Activated CD8-positive, alpha-beta memory T cell treated with anti-CD3 and anti-CD28 coated beads for 24 hours (primary cell): ENCODE measurements around the gene ANKRD44.
"Not testable (repeated sequence)": the region's sequence is repeated elsewhere in the genome, so short reads cannot be mapped to it uniquely, and the experiment has no call there.

ENCODE experiments used
- DNase-seq: peaks from one replicate; pipeline ENCODE4 v3.0.0-alpha.2; 2020

ANKRD44 gene

DNA sequence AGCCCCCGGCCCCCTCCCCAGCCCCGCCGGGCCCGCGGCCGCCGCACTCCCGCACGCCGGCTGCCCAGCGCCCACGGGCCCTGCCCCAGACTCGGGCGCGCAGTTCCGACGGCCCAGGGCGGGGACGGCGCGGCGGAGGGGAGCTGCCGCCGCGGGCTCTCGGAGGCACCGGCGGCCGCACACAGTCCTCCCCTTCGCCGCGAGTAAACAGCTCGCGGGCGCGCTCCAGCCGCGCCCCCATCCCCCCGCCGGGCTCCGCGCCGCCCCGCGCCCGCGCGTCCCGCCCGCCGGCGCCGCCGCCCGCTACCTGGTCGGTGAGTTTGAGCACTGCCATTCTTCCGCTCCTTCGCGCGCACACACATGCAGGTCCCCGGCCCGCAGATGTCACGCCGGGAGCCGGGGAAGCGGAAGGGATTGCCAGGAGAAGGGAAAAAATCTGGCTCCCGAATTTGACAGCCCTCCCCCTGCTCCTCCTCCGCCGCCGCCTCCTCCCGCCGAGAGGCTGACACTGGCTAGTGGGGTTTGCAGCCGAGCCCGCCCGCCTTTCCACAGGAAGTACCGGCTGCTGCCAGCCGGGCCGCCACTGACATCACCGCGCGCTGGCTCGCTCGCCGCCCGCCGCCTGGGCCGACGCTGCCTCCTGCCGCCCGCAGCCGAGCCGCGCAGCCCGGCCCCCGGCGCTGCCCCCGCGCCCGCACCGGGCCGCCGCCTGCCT is at the start of gene ANKRD44:
Gene ANKRD44 (minus strand): TSS at position 510 of the 715 bp plus-strand sequence. CDS start 176 bp downstream, at position 334.
- peak; percentile 94 for DNase-seq

DNA sequence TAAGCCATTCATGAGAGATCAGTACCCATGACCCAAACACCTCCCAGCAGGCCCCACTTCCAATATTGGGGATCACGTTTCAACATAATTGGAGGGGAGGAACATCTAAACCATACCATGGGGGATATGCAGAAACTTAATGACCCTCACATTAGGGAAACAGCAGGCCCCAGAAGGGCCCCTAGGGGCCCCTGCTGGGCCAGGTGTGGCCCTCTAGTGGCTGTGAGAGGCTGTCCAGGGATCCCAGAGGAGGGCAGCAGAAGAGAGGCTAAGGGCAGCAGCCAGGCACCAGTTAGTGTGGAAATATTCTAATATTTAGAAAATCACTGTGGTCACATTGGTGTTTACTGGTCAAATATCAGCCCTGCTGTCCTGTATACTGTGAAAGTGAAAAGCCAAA is 49.3 kb upstream of the ANKRD44 start:
- DNase-seq, result no peak

DNA sequence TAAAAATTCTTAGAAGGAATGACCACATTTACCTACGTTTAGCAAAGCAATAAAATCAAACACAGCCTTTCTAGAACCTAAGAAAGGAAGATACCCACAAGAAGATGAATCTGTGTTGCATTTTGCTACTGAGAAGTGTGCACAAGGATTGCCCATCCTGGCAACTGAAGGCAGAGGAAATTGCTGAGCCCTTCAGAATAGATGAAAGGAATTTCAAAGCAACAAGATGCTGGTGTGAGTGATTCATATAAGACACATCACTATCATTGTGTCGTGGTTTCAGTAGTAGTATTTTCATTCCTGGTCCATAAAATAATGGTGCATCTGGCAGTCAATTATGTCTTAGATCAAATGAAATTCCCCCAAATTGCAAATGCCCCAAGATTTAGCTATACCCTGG is 48.4 kb upstream of the ANKRD44 start:
- no peak for DNase-seq

- DNase-seq, result no peak
Measured at GRCh38 chr2:197357986-197358385, 47.4 kb upstream of the ANKRD44 start.

GRCh38 chr2:197356136-197356535 is 45.6 kb upstream of the ANKRD44 start:
- no peak for DNase-seq

DNA sequence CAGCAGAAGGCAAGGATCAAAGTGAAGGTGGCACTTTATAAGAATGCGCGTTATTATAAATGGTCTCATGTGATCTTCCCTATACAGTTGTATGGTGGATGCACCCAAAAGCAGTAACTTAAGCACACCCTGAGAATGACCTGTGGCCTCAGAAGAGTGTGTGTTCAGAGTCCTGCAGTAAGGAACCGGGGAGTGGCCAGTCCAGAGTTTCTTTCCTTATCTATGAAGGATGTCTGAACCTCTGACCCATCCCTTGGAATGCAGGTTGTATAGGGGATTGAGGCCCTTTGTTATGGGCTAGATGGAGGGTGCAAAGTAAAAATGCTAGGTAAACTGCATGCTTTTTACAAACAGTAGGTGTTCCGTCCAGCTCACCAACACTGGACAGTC is 43.6 kb upstream of the ANKRD44 start:
- DNase-seq, result no peak

DNA sequence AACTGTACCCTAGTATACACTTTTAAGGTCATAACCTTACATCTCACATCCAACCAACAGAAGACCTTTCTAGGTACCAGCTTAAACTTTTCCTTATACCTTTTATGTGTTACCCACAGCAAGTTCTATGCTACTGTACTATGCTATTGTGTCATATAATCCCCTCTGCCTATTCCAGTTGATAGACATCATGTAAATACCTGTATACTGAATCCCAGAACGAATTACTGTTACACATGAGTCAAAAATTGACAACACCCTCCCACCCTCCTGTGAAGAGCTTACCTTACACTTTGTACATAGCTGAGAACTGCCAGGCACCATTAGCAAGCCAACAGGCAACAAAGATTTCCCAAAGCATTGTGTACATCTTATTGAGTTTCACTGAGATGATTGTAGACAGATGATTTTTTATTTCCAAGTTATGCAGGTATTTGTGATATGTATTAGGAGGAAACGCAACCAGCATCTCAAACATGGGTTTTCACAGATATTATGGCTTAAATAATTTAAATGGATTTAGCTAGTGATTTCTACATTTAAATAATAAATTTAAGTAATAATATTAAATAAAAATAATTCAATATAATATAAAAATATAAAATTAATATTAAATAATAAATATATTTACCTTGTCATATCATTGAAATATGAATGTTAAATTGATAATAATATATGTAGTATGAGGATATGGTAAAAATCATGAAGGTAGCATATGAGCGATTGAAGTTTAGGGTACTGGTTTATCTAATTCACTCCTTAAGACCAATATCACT is 43.0 kb upstream of the ANKRD44 start:
- no peak for DNase-seq

- no peak for DNase-seq
Measured at GRCh38 chr2:197349699-197350098, 39.1 kb upstream of the ANKRD44 start.

- no peak for DNase-seq
Measured at GRCh38 chr2:197348721-197349360, 38.3 kb upstream of the ANKRD44 start.

DNA sequence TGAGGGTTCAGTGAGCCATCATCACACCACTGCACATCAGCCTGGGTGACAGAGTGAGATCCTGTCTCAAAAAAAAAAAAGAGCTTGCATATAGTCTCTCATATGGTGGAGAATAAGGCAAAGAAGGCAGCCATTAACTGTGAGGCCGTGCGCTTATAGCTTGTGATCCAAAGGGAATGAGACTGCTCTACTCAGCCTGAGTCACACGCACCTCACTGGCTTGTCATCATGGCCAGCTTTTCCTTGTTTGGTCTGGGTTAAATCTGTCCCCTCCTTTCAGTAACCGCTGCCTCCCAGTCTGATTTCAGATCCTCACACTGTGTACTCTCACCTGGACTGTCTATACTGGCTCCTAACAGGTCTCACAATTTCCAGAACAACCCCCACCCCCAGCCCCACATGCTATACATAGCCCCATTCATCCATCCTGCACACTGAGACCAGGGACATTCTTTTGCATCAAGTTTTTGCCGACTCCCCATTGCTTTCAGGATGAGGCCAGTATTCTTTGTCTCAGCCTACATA is 35.3 kb upstream of the ANKRD44 start:
- DNase-seq, result no peak

DNA sequence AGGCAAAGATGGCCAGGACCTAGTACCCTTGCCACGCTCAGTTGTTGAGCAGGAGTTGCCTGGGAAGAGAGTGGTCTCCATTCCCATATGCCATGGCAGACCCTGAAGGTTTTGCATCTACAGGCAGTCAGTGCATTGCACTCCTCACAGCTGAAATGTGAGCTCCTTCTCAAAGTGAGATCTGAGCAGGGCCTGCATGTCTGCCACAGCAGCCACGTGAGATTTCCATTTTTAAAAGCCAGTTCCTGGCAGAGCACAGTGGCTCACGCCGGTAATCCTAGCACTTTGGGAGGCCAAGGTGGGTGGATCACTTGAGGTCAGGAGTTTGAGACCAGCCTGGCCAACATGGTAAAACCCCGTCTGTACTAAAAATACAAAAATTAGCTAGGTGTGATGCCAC is 33.4 kb upstream of the ANKRD44 start:
- not testable (repeated sequence) for DNase-seq

- no peak for DNase-seq
Measured at GRCh38 chr2:197340591-197340990, 30.0 kb upstream of the ANKRD44 start.

- DNase-seq, result no peak
Measured at GRCh38 chr2:197339496-197340220, 29.1 kb upstream of the ANKRD44 start.

DNA sequence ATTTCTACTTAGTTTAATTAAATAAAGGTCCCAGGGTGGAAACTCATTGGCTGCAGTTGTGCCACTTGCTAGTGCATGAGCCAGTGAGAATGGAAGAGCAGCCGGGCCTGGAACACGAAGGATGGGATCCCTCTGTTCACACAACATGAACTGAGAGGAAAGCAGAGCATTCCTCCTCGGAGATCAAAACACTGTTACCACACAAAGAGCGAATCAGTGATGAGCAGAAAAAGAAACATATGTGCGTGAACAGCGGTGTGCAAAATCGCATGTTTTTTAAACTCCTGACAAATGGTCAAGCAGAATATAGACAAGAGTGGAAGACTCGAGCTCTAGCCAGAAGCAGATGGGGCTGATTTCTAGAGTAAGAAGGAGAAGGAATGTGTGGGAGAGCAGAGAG is 28.4 kb upstream of the ANKRD44 start:
- no peak for DNase-seq

- no peak for DNase-seq
Measured at GRCh38 chr2:197332641-197333040, 22.1 kb upstream of the ANKRD44 start.

DNA sequence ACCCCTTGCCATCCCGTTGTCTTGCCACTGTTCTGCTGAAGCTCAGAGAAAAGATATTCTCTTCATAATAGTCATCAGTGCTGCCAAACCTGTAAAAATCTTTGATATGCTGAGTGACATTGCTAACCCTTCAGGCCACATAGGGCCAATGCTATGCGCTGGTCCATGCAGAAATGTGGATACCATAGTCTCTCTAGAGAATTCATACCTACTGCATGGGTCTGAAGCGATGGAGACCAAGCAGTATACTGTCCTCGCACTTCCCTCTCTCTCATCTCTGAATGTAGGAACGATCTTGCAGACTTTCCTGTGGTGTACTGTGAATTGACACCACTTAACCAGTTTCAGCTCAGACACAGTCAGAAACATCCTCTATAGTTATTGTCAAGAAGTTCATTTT is 17.9 kb upstream of the ANKRD44 start:
- peak; percentile 65 for DNase-seq

- no peak for DNase-seq
Measured at GRCh38 chr2:197327472-197328098, 17.0 kb upstream of the ANKRD44 start.

DNA sequence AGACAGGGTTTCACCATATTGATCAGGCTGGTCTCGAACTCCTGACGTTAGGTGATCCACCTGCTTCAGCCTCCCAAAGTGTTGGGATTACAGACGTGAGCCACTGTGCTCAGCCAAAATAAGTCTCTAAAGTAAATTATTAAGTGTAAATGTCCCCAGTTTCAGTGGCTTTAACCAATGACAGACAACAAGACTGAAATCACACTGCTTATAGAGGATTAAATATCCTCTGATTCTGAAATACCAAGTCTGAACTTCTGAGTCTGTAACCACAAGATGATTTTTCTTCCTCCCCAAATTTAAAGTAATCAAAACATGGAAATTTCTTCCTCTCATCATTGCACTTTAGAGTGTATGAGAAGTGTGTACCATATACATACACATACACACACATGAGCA is 16.5 kb upstream of the ANKRD44 start:
- DNase-seq, result no peak

DNA sequence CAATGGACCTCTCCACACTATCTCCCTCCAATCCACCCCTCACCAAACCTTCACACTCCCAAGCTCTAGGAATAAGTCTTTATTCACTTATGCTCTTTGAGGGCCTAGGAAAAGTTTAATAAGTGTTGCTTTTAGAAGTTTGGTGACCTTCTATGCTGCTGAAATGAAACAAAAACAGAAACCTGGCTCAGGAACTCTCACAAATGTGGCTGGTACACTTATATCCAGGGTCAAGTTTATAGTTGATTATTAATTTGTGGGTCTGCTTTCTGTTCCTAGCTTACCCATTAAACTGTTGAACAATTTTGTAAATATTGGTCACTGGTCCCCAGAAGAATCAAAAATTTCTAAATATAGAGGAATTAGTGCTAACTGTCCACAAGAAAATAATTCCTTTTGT is 14.2 kb upstream of the ANKRD44 start:
- no peak for DNase-seq

DNA sequence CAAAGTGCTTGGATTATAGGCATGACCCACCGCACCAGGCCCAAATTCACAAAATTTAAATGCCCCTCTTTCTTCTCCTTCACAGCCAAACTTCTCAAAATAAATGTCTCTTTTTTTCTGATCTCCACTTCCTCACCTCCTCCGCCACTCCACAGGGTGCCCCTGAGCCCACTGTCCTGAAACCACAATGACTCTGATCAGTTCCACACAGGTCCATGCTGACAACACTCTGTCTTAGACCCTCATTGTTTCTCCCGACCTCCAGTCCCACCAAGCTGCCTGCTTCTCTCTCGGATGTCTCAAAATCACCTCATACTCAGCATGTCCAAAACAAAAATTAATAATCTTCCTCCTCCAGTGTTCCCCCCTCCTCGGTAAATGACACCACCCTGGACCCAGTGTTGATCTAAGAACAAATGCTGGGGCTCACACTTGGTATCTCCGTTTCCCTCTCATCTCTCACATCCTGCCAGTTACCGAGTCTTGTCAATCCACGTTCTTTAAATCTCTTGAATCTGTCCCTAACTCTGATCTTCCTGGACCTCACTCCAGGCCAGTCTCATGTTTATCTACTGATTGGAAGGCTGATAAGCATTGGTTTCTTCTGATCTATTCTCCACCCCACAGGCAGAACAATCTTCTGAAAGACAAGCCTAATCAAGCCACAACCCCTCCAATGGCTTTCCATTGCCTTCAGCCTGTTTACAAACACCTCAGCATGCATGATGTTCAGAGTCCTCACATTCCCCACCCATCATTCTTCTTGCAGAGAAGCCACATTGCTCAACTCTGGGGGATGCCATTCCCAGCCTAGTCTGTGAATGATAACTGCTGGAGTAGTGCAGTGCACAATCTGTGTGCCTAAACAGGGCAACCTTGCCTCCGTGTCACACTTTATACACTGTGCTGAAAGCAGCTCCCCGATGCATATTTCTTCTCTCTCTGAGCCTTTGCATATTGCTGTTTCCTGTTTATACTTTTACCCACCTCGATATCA is 12.4 kb upstream of the ANKRD44 start:
- DNase-seq, result peak; percentile 69

- DNase-seq, result no peak
Measured at GRCh38 chr2:197322143-197322542, 11.6 kb upstream of the ANKRD44 start.
